ENCODE results near the gene TBC1D21.

DNA sequence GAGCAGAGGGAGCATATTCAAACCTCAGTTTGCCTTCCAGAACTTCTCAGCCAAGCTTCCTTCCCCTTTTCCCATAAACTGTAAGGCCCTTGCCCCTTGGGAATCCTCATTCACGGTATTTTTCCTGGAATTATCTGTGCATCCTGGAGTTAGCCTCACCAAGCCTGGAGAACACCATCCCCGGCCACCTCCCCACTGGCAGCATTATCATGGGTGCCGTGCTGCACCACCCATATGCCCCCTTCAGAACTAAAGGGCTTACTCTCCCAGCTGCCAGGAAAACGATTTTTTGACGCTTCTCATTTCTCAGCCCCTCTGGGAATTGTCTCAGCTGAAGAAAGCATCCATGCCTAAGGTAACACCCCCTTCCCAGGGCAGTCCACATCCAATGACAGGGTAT, 20.9 kb upstream of the TBC1D21 start:
- TF ChIP-seq, protein P1, sequence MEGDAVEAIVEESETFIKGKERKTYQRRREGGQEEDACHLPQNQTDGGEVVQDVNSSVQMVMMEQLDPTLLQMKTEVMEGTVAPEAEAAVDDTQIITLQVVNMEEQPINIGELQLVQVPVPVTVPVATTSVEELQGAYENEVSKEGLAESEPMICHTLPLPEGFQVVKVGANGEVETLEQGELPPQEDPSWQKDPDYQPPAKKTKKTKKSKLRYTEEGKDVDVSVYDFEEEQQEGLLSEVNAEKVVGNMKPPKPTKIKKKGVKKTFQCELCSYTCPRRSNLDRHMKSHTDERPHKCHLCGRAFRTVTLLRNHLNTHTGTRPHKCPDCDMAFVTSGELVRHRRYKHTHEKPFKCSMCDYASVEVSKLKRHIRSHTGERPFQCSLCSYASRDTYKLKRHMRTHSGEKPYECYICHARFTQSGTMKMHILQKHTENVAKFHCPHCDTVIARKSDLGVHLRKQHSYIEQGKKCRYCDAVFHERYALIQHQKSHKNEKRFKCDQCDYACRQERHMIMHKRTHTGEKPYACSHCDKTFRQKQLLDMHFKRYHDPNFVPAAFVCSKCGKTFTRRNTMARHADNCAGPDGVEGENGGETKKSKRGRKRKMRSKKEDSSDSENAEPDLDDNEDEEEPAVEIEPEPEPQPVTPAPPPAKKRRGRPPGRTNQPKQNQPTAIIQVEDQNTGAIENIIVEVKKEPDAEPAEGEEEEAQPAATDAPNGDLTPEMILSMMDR (IDR thresholded peaks at IDR 0.05): no peak
- TF ChIP-seq EZH2 (IDR thresholded peaks at IDR 0.05) (no peak), EZH2phosphoT487 (IDR thresholded peaks at IDR 0.05) (no peak)

Measured in neural progenitor cell (in vitro differentiated cells).